Type B pancreatic cell (in vitro differentiated cells): ENCODE data around the gene CUX1. TPM values are rescaled to one million over a fixed set of nuclear protein-coding genes. Genes with fewer than 3 reads are reported as not detected.

Experiments used
- DNase-seq: peaks from one replicate; pipeline ENCODE4 v3.0.0; 2021; ENCODE audit warnings: mixed read lengths; ENCODE audit not compliant: unreplicated experiment; ENCODE audit errors: extremely low spot score
- H3K27ac Mint-ChIP-seq: 2 replicates; pipeline ENCODE4 v1.8.0; 2021; ENCODE audit warnings: mild to moderate bottlenecking, mixed read lengths
- H3K27me3 Mint-ChIP-seq: 2 replicates; pipeline ENCODE4 v1.8.0; 2021; ENCODE audit warnings: mixed read lengths
- H3K36me3 Mint-ChIP-seq: 2 replicates; pipeline ENCODE4 v1.8.0; 2021; ENCODE audit warnings: mixed read lengths
- H3K4me1 Mint-ChIP-seq: one replicate; pipeline ENCODE4 v1.8.0; 2021; ENCODE audit warnings: mixed read lengths; ENCODE audit not compliant: unreplicated experiment
- H3K4me3 Mint-ChIP-seq: 2 replicates; pipeline ENCODE4 v1.8.0; 2021; ENCODE audit warnings: mild to moderate bottlenecking, mixed read lengths
- H3K9me3 Mint-ChIP-seq: 2 replicates; pipeline ENCODE4 v1.8.0; 2021; ENCODE audit warnings: mixed read lengths
- CTCF ChIP-seq: fragments of 200-600 bp; sonication (generic); conservative IDR thresholded peaks from 2 replicates; pipeline ENCODE4 v1.5.0; 2021; ENCODE audit warnings: antibody characterized with exemption, mild to moderate bottlenecking
- total RNA-seq: library from RNA; stranded (reverse); gene quantifications from 2 replicates; pipeline ENCODE4 v1.2.1, GENCODE V29; 2021; ENCODE audit warnings: low replicate concordance

CUX1 gene
- total RNA-seq, 1 donor from 2014 or later: 76.4 TPM

- Mint-ChIP-seq H3K27me3 (no peaks in the 10 kb centered on the region), H3K4me1 (no peaks in the 10 kb centered on the region), H3K36me3 (peaks cover 13% of the 10 kb centered on the region), H3K4me3 (no peak overlapping the region), H3K27ac (no peak overlapping the region), H3K9me3 (no peaks in the 10 kb centered on the region)
- no peak for TF ChIP-seq CTCF
- no peak for DNase-seq
Observed at GRCh38 chr7:102185796-102186195, 368.4 kb downstream of the CUX1 start.

- no peak for DNase-seq
- no peaks in the 10 kb centered on the region for H3K9me3 Mint-ChIP-seq
- no peaks in the 10 kb centered on the region for H3K27me3 Mint-ChIP-seq
- H3K4me1 Mint-ChIP-seq: no peaks in the 10 kb centered on the region
- H3K36me3 Mint-ChIP-seq: peaks cover 11% of the 10 kb centered on the region
- TF ChIP-seq CTCF: no peak
- no peak overlapping the region for H3K4me3 Mint-ChIP-seq
- H3K27ac Mint-ChIP-seq: no peak overlapping the region
Observed at GRCh38 chr7:102186306-102186705, 368.9 kb downstream of the CUX1 start.

GRCh38 chr7:102188746-102189145 is 371.3 kb downstream of the CUX1 start:
- Mint-ChIP-seq H3K27ac (no peak overlapping the region), H3K27me3 (no peaks in the 10 kb centered on the region), H3K9me3 (no peaks in the 10 kb centered on the region), H3K4me3 (no peak overlapping the region), H3K36me3 (peaks cover 22% of the 10 kb centered on the region), H3K4me1 (no peaks in the 10 kb centered on the region)
- TF ChIP-seq CTCF: no peak
- DNase-seq: no peak

GRCh38 chr7:102189756-102190155 is 372.3 kb downstream of the CUX1 start:
- Mint-ChIP-seq H3K9me3 (no peaks in the 10 kb centered on the region), H3K4me1 (no peaks in the 10 kb centered on the region), H3K27ac (no peak overlapping the region), H3K36me3 (peaks cover 26% of the 10 kb centered on the region), H3K27me3 (no peaks in the 10 kb centered on the region), H3K4me3 (no peak overlapping the region)
- no peak for TF ChIP-seq CTCF
- DNase-seq: no peak

- TF ChIP-seq CTCF: no peak
- Mint-ChIP-seq H3K4me3 (no peak overlapping the region), H3K27ac (no peak overlapping the region)
Observed at GRCh38 chr7:102190776-102191350, 373.4 kb downstream of the CUX1 start.

More at GRCh38 chr7:102190776-102191350, 373.4 kb downstream of the CUX1 start:
- peaks cover 26% of the 10 kb centered on the region for H3K36me3 Mint-ChIP-seq
- H3K9me3 Mint-ChIP-seq: no peaks in the 10 kb centered on the region
- H3K27me3 Mint-ChIP-seq: no peaks in the 10 kb centered on the region
- DNase-seq: no peak
- no peaks in the 10 kb centered on the region for H3K4me1 Mint-ChIP-seq
